ENCODE data around the gene UBE2N.

The UBE2N gene

GRCh38 chr12:93408813-93409212 lies 32.9 kb downstream of the UBE2N start:
- no peak for TF ChIP-seq CTCF (IDR thresholded peaks at IDR 0.05; ENCODE audit: insufficient read depth, low read depth, low read length, missing control alignments)
- no peak for DNase-seq (ENCODE audit: low read depth)
- H3K4me3 ChIP-seq (ENCODE audit: low read length) = no peak overlapping the region

- DNase-seq (ENCODE audit: low read depth) = no peak
- TF ChIP-seq CTCF (IDR thresholded peaks at IDR 0.05; ENCODE audit: insufficient read depth, low read depth, low read length, missing control alignments) = no peak
- H3K4me3 ChIP-seq (ENCODE audit: low read length) = no peak overlapping the region
Observed at GRCh38 chr12:93407963-93408283, 33.8 kb downstream of the UBE2N start.

GRCh38 chr12:93407054-93407962 lies 34.4 kb downstream of the UBE2N start:
- TF ChIP-seq CTCF (IDR thresholded peaks at IDR 0.05; ENCODE audit: insufficient read depth, low read depth, low read length, missing control alignments) = no peak
- no peak for DNase-seq (ENCODE audit: low read depth)
- no peak overlapping the region for H3K4me3 ChIP-seq (ENCODE audit: low read length)

- H3K4me3 ChIP-seq (ENCODE audit: low read length) = no peak overlapping the region
- DNase-seq (ENCODE audit: low read depth) = no peak
- no peak for TF ChIP-seq CTCF (IDR thresholded peaks at IDR 0.05; ENCODE audit: insufficient read depth, low read depth, low read length, missing control alignments)
Observed at GRCh38 chr12:93404961-93405849, 36.5 kb downstream of the UBE2N start.

GRCh38 chr12:93403988-93404803 lies 37.6 kb downstream of the UBE2N start:
- DNase-seq (ENCODE audit: low read depth) = no peak
- TF ChIP-seq CTCF (IDR thresholded peaks at IDR 0.05; ENCODE audit: insufficient read depth, low read depth, low read length, missing control alignments) = no peak

More at GRCh38 chr12:93403988-93404803, 37.6 kb downstream of the UBE2N start:
- no peak overlapping the region for H3K4me3 ChIP-seq (ENCODE audit: low read length)

Measured in epithelial cell of esophagus (primary cell).